Measurements from ENCODE around the gene DRGX. TPM values are rescaled to one million over a fixed set of nuclear protein-coding genes. Genes with fewer than 3 reads are reported as not detected.

Gene DRGX
- total and polyA plus RNA-seq, 10 of the 15 experiments (the other 5 are each of a cell fraction or from before 2014, with no cell fraction given): not detected

DNA sequence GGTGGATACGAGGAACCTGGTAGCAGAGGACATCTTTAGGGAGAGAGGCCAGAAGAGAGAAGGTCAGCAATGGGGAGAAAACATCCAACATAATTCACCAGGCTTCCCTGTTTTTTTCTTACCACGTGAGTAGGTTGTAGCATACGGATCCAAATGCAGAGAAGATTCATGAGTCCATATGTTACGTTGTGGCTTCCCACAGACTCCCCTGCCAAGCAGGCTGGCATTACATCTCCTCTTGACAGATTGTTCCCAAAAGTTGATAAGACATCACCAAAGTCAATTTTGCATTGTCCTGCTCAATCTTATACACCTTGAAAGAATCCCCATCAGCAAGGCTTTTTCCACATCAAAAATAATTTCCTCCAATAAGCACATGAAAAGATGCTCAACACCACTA is 39.7 kb downstream of the DRGX start:
- Histone ChIP-seq H3K4me3 (no peak overlapping the region), H3K9ac (ENCODE audit: control insufficient read depth, insufficient read depth, low read length) (no peak overlapping the region), H3K36me3 (ENCODE audit: control insufficient read depth in 2 of 2, insufficient read depth in 2 of 2, low read length in 1 of 2) (no peaks in the 10 kb centered on the region), H3K4me2 (ENCODE audit: control insufficient read depth, insufficient read depth) (no peak overlapping the region), H3K9me3 (replicated peaks; ENCODE audit: control insufficient read depth, insufficient read depth, low read length) (no peaks in the 10 kb centered on the region), H3K27ac (ENCODE audit: control insufficient read depth, insufficient read depth) (no peak overlapping the region), H3K4me1 (ENCODE audit: control insufficient read depth, insufficient read depth, low read length) (no peaks in the 10 kb centered on the region; the same call in 1 of the 2 replicates), H4K20me1 (ENCODE audit: control insufficient read depth, insufficient read depth) (no peaks in the 10 kb centered on the region), H3K27me3 (replicated peaks in 1 of 2; ENCODE audit: control insufficient read depth in 2 of 2, insufficient read depth in 2 of 2, low read length in 1 of 2) (no peaks in the 10 kb centered on the region), H2AFZ (ENCODE audit: control insufficient read depth, low read depth, low read length) (no peak overlapping the region), H3K79me2 (ENCODE audit: control insufficient read depth, insufficient read depth, low read length) (no peaks in the 10 kb centered on the region)
- SMC1A ChIA-PET (ENCODE audit: uncharacterized antibody, unreplicated experiment): no interaction called here
- POLR2A ChIA-PET: no interaction called here
- in situ Hi-C loops (cut with MboI) (no loop called here), intact Hi-C loops (cut with micrococcal nuclease; ENCODE audit: unreplicated experiment) (no loop called here)
- ATAC-seq: no peak
- CTCF ChIA-PET: no interaction called here
- no peak for FAIRE-seq
- RAD21 ChIA-PET (ENCODE audit: unreplicated experiment): no interaction called here
- no peak for DNase-seq (ENCODE audit: low read depth, low spot score)
- no peak for TF ChIP-seq DPF2 (IDR thresholded peaks at IDR 0.05)
- TF ChIP-seq ZNF384 (IDR thresholded peaks at IDR 0.05; ENCODE audit: borderline replicate concordance, low read depth, low read length): no peak
- WGBS (ENCODE audit: insufficient coverage, insufficient replicate concordance, low lambda C conversion rate, missing lambda C conversion rate): 22% methylated on average over 4 of the region's 4 CpGs
- no TSS peak for BruUV-seq (replicated peaks)

DNA sequence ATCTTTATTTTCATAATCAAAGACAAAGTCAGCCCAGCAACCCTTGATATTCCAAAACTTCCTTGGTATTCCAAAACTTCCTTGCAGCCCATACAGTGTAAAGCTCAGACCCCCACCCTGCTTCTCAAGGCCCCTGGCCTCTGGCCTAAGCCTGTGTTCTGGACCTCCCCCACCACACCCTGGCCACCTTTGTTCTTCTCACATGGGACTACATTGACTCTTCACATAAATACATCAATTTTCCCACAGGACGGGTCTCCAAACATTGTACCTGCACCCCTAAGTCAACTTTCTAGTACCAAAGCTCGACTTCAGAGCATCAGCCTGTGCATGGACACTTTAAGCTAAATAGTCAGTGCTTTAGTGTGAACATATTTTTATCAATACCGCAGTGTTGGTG is 40.7 kb downstream of the DRGX start:
- POLR2A ChIA-PET: no interaction called here
- intact Hi-C loops (cut with micrococcal nuclease; ENCODE audit: unreplicated experiment): no loop called here
- no peak for FAIRE-seq
- no peaks in the 10 kb centered on the region; the same call in 1 of the 2 replicates for H3K4me1 ChIP-seq (ENCODE audit: control insufficient read depth, insufficient read depth, low read length)
- in situ Hi-C loops (cut with MboI): no loop called here
- ATAC-seq: no peak
- no peaks in the 10 kb centered on the region for H4K20me1 ChIP-seq (ENCODE audit: control insufficient read depth, insufficient read depth)
- no peak overlapping the region for H3K27ac ChIP-seq (ENCODE audit: control insufficient read depth, insufficient read depth)
- no peaks in the 10 kb centered on the region for H3K79me2 ChIP-seq (ENCODE audit: control insufficient read depth, insufficient read depth, low read length)
- no peaks in the 10 kb centered on the region for H3K27me3 ChIP-seq (replicated peaks in 1 of 2; ENCODE audit: control insufficient read depth in 2 of 2, insufficient read depth in 2 of 2, low read length in 1 of 2)
- RAD21 ChIA-PET (ENCODE audit: unreplicated experiment): no interaction called here
- DNase-seq (ENCODE audit: low read depth, low spot score): no peak
- no peaks in the 10 kb centered on the region for H3K36me3 ChIP-seq (ENCODE audit: control insufficient read depth in 2 of 2, insufficient read depth in 2 of 2, low read length in 1 of 2)
- H3K9me3 ChIP-seq (replicated peaks; ENCODE audit: control insufficient read depth, insufficient read depth, low read length): no peaks in the 10 kb centered on the region; the same call in 2 of the 3 replicates
- H3K4me3 ChIP-seq: no peak overlapping the region
- H2AFZ ChIP-seq (ENCODE audit: control insufficient read depth, low read depth, low read length): no peak overlapping the region
- BruUV-seq (replicated peaks): no TSS peak
- TF ChIP-seq IKZF1 (conservative IDR thresholded peaks at IDR 0.05) (no peak), JUNB (IDR thresholded peaks at IDR 0.05) (no peak), GATAD2B (conservative IDR thresholded peaks at IDR 0.05; ENCODE audit: low read depth) (no peak), CEBPB (IDR thresholded peaks at IDR 0.05; ENCODE audit: borderline replicate concordance in 1 of 2, low read depth in 2 of 2, low read length in 2 of 2) (no peak), PML (IDR thresholded peaks at IDR 0.05; ENCODE audit: low read length) (no peak), TCF7 (IDR thresholded peaks at IDR 0.05; ENCODE audit: borderline replicate concordance) (no peak), BCL11A (IDR thresholded peaks at IDR 0.05; ENCODE audit: low read depth, low read length) (no peak), MXI1 (IDR thresholded peaks at IDR 0.05; ENCODE audit: low read depth, low read length) (no peak), DPF2 (IDR thresholded peaks at IDR 0.05) (no peak)
- 26% methylated on average over 3 of the region's 3 CpGs for WGBS (ENCODE audit: insufficient coverage, insufficient replicate concordance, low lambda C conversion rate, missing lambda C conversion rate)
- H3K9ac ChIP-seq (ENCODE audit: control insufficient read depth, insufficient read depth, low read length): no peak overlapping the region
- SMC1A ChIA-PET (ENCODE audit: uncharacterized antibody, unreplicated experiment): no interaction called here
- no peak overlapping the region for H3K4me2 ChIP-seq (ENCODE audit: control insufficient read depth, insufficient read depth)
- CTCF ChIA-PET: no interaction called here

All from GM12878 (cell line).